Measurements from ENCODE around the gene SERPIND1.

Gene SERPIND1

DNA sequence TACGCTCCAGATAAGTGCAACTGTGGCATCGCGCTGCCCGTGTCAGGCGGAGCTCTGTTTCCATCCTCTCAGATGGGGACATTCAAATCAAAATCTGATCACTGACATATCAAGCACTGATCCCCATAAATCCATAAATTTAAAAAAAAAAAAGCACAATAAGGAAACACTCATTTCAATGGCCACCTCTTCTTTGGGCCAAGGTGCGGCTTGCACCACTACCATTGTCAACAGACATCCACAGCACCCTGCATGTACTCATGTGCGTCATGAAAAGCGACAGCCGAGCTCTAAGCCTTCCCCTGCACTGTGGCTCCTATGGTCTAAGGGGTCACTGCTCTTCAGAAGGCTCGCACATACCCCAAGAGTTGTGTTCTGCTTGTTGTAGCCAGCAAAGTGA lies 26.7 kb upstream of the SERPIND1 start:
- no peak for DNase-seq (ENCODE audit: low read depth)
- no peak overlapping the region for H3K4me3 ChIP-seq (ENCODE audit: low read depth, low read length)
- TF ChIP-seq CTCF (IDR thresholded peaks at IDR 0.05; ENCODE audit: low read depth, low read length) (no peak), MYC (IDR thresholded peaks at IDR 0.05; ENCODE audit: low read depth, low read length) (no peak), POLR2A (IDR thresholded peaks at IDR 0.05; ENCODE audit: extremely low read depth, insufficient read length) (no peak)

DNA sequence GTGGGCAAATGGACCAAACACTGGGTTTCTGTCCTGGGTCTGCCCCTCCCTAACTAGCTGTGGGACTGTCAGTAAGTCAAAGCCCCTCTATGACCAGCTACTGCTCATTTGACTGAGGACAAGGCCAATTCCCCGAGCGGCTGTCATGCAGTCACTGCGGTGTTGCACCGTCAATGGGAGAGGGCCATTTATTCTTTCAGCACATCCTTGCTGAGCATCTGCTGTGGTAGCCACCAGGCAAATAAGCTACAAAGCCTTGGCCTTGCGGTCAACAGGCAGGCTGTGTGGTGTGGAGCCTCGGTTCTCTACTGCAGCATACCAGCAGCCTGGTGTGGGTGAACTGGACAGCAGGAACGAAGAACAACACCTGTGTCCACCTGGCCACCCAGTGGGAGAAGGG lies 25.8 kb upstream of the SERPIND1 start:
- no peak for DNase-seq (ENCODE audit: low read depth)
- TF ChIP-seq MAX (IDR thresholded peaks at IDR 0.05; ENCODE audit: low read depth, low read length) = no peak
- TF ChIP-seq POLR2A (IDR thresholded peaks at IDR 0.05; ENCODE audit: extremely low read depth, insufficient read length) = no peak
- TF ChIP-seq CTCF (IDR thresholded peaks at IDR 0.05; ENCODE audit: low read depth, low read length) = no peak
- TF ChIP-seq MYC (IDR thresholded peaks at IDR 0.05; ENCODE audit: low read depth, low read length) = no peak
- H3K4me3 ChIP-seq (ENCODE audit: low read depth, low read length) = no peak overlapping the region

- DNase-seq (ENCODE audit: low read depth) = no peak
- TF ChIP-seq MAX (IDR thresholded peaks at IDR 0.05; ENCODE audit: low read depth, low read length) = no peak
- TF ChIP-seq CTCF (IDR thresholded peaks at IDR 0.05; ENCODE audit: low read depth, low read length) = no peak
- TF ChIP-seq MYC (IDR thresholded peaks at IDR 0.05; ENCODE audit: low read depth, low read length) = no peak
- no peak for TF ChIP-seq POLR2A (IDR thresholded peaks at IDR 0.05; ENCODE audit: extremely low read depth, insufficient read length)
- no peak overlapping the region for H3K4me3 ChIP-seq (ENCODE audit: low read depth, low read length)
Observed at GRCh38 chr22:20748731-20749428, 25.0 kb upstream of the SERPIND1 start.

DNA sequence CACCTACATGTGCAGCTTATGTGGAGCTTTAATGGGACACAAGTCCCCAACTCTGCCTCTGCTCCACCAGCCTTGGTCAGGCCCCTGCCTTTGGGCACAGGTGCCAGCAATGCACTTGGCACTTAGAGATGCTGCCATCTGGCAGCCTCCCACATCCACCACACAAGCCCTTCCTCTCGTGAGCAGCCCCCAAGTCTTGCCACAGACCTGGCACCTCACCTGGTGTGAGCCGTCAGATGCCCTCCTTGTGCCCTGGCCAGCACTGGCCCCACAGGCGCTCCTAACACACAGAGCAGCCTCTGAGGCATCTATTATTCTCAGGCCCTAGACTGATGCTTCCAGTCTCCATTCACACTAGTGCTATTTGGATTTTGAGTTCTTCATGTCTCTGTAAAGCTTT lies 24.5 kb upstream of the SERPIND1 start:
- no peak for TF ChIP-seq POLR2A (IDR thresholded peaks at IDR 0.05; ENCODE audit: extremely low read depth, insufficient read length)
- TF ChIP-seq MAX (IDR thresholded peaks at IDR 0.05; ENCODE audit: low read depth, low read length) = no peak
- TF ChIP-seq CTCF (IDR thresholded peaks at IDR 0.05; ENCODE audit: low read depth, low read length) = no peak
- no peak for TF ChIP-seq MYC (IDR thresholded peaks at IDR 0.05; ENCODE audit: low read depth, low read length)
- DNase-seq (ENCODE audit: low read depth) = no peak
- no peak overlapping the region for H3K4me3 ChIP-seq (ENCODE audit: low read depth, low read length)

- TF ChIP-seq MYC (IDR thresholded peaks at IDR 0.05; ENCODE audit: low read depth, low read length) (no peak), POLR2A (IDR thresholded peaks at IDR 0.05; ENCODE audit: extremely low read depth, insufficient read length) (no peak), CTCF (IDR thresholded peaks at IDR 0.05; ENCODE audit: low read depth, low read length) (no peak), MAX (IDR thresholded peaks at IDR 0.05; ENCODE audit: low read depth, low read length) (no peak)
- H3K4me3 ChIP-seq (ENCODE audit: low read depth, low read length) = no peak overlapping the region
- DNase-seq (ENCODE audit: low read depth) = peak; percentile 27
Observed at GRCh38 chr22:20750461-20751184, 23.3 kb upstream of the SERPIND1 start.

Measured in NB4 (cell line).